IPS DF 4.7 (cell line): ENCODE data around the gene NDUFAB1.
"Not testable (repeated sequence)": the region's sequence is repeated elsewhere in the genome, so short reads cannot be mapped to it uniquely, and the experiment has no call there.

Experiments used
- DNase-seq: peaks from one replicate; pipeline ENCODE4 v3.0.0-alpha.2; 2013; ENCODE audit warnings: low spot score; ENCODE audit errors: extremely low read depth

NDUFAB1 gene

GRCh38 chr16:23584186-23585076 is 11.7 kb downstream of the NDUFAB1 start:
- DNase-seq, result no peak

- DNase-seq, result not testable (repeated sequence)
Measured at GRCh38 chr16:23583271-23583670, 12.8 kb downstream of the NDUFAB1 start.

GRCh38 chr16:23581764-23582163 is 14.4 kb downstream of the NDUFAB1 start:
- DNase-seq, result no peak

GRCh38 chr16:23580391-23580790 is 15.7 kb downstream of the NDUFAB1 start:
- DNase-seq, result no peak

- DNase-seq, result no peak
Measured at GRCh38 chr16:23579371-23579770, 16.7 kb downstream of the NDUFAB1 start.

- DNase-seq, result no peak
Measured at GRCh38 chr16:23578101-23578830, 17.9 kb downstream of the NDUFAB1 start.

GRCh38 chr16:23577493-23577892 is 18.6 kb downstream of the NDUFAB1 start:
- DNase-seq, result no peak

GRCh38 chr16:23575834-23576233 is 20.3 kb downstream of the NDUFAB1 start:
- no peak for DNase-seq

- DNase-seq, result no peak
Measured at GRCh38 chr16:23573817-23574216, 22.3 kb downstream of the NDUFAB1 start.

- DNase-seq, result no peak
Measured at GRCh38 chr16:23572394-23572793, 23.7 kb downstream of the NDUFAB1 start.

GRCh38 chr16:23571895-23572294 is 24.2 kb downstream of the NDUFAB1 start:
- DNase-seq, result no peak

GRCh38 chr16:23570992-23571632 is 25.0 kb downstream of the NDUFAB1 start:
- DNase-seq, result no peak

GRCh38 chr16:23567602-23568001 is 28.5 kb downstream of the NDUFAB1 start:
- no peak for DNase-seq

GRCh38 chr16:23566724-23567123 is 29.4 kb downstream of the NDUFAB1 start:
- DNase-seq, result no peak

- DNase-seq, result no peak
Measured at GRCh38 chr16:23564575-23565363, 31.3 kb downstream of the NDUFAB1 start.

- DNase-seq, result no peak
Measured at GRCh38 chr16:23563186-23563585, 32.9 kb downstream of the NDUFAB1 start.

GRCh38 chr16:23562505-23562904 is 33.6 kb downstream of the NDUFAB1 start:
- no peak for DNase-seq

GRCh38 chr16:23561586-23561985 is 34.5 kb downstream of the NDUFAB1 start:
- no peak for DNase-seq

- DNase-seq, result no peak
Measured at GRCh38 chr16:23557779-23558702, 38.1 kb downstream of the NDUFAB1 start.
